AG04450 (cell line): ENCODE measurements around the gene LRTM1. TPM values are rescaled to one million over a fixed set of nuclear protein-coding genes. Genes with fewer than 3 reads are reported as not detected.

ENCODE experiments used
- CTCF ChIA-PET: fragments of 300-600, 350-600 bp; formaldehyde crosslinking; extraction: SDS; loops from one replicate; lab custom pipeline; 2022; ENCODE audit warnings: antibody characterized with exemption, inconsistent platforms; lab: Charles Lee
- POLR2A ChIA-PET: fragments of 350-600 bp; formaldehyde crosslinking; extraction: SDS; loops from one replicate; lab custom pipeline; 2021; ENCODE audit warnings: antibody characterized with exemption, inconsistent platforms; lab: Yijun Ruan, JAX
- DNase-seq: peaks from one replicate; pipeline ENCODE4 v3.0.0-alpha.2; 2011; ENCODE audit warnings: low read depth, low spot score
- H3K27ac ChIP-seq: one replicate; pipeline ENCODE4 v1.5.1; 2012; ENCODE audit warnings: low read depth, low read length, control low read depth
- H3K27me3 ChIP-seq: one replicate; pipeline ENCODE4 v1.6.0; 2012; ENCODE audit warnings: low read length; ENCODE audit not compliant: control insufficient read depth, insufficient read depth
- H3K4me3 ChIP-seq: 2 replicates; pipeline ENCODE4 v1.5.1; 2011; ENCODE audit warnings: mild to moderate bottlenecking, low read depth, low read length, control low read depth
- H3K9me3 ChIP-seq: 2 replicates; pipeline ENCODE4 v1.5.1; 2012; ENCODE audit warnings: low read length; ENCODE audit not compliant: control insufficient read depth, insufficient read depth
- CTCF ChIP-seq: IDR thresholded peaks from 2 replicates; pipeline ENCODE4 v1.5.1; 2011; ENCODE audit warnings: low read depth, low read length, control low read depth, inconsistent platforms
- polyA plus RNA-seq: library from polyadenylated mRNA; depleted of rRNA; stranded (reverse); fragments of >200 nt; gene quantifications from 2 replicates; pipeline ENCODE4 v1.2.3, GENCODE V29; 2011

LRTM1 gene
- polyA plus RNA-seq, 1 experiment: not detected

- 0 out of 2 replicates have a peak, but pooled peaks cover 3% of the 10 kb centered on the region for H3K9me3 ChIP-seq
- no peak overlapping the region for H3K27ac ChIP-seq
- ChIA-PET CTCF (interaction anchor here (0.9 to 1.1 kb wide), 2 partner anchors 34 to 614 kb away, joined by 3 read pairs; partner anchors contain the start of gene WNT5A), POLR2A (no interaction called here)
- H3K4me3 ChIP-seq: no peak overlapping the region
- no peaks in the 10 kb centered on the region for H3K27me3 ChIP-seq
- TF ChIP-seq CTCF: no peak
- DNase-seq: no peak
Observed at GRCh38 chr3:54873059-54874010, 54.5 kb downstream of the LRTM1 start.

- POLR2A ChIA-PET: no interaction called here
- TF ChIP-seq CTCF: no peak
- Histone ChIP-seq H3K9me3 (0 out of 2 replicates have a peak, but pooled peaks cover 3% of the 10 kb centered on the region), H3K27ac (no peak overlapping the region), H3K4me3 (no peak overlapping the region), H3K27me3 (no peaks in the 10 kb centered on the region)
- CTCF ChIA-PET: interaction anchor here (1.1 kb wide), 1 partner anchor 35 kb away, joined by 3 read pairs; no protein-coding TSS in a partner anchor
- DNase-seq: no peak
Observed at GRCh38 chr3:54871867-54872266, 56.0 kb downstream of the LRTM1 start.

- ChIA-PET CTCF (interaction anchor here (0.9 to 1.5 kb wide), 9 partner anchors 11 to 852 kb away, joined by 3 to 9 read pairs (median 4); no protein-coding TSS in a partner anchor), POLR2A (no interaction called here)
- H3K27me3 ChIP-seq: no peaks in the 10 kb centered on the region
- peak; percentile 80 for TF ChIP-seq CTCF
- 0 out of 2 replicates have a peak, but pooled peaks cover 3% of the 10 kb centered on the region for H3K9me3 ChIP-seq
- peak; percentile 89 for DNase-seq
- H3K27ac ChIP-seq: peak overlapping the region; percentile 33
- no peak overlapping the region for H3K4me3 ChIP-seq
Observed at GRCh38 chr3:54870423-54870822, 57.4 kb downstream of the LRTM1 start.
